ACHN (cell line): ENCODE data around the gene GAK.
A peak's percentile ranks its signal among the peaks of the same experiment; 100 is the strongest.

Experiments used
- DNase-seq: peaks from one replicate; pipeline ENCODE4 v3.0.0-alpha.2; 2015
- in situ Hi-C: cut with HindIII; loops from 2 replicates; pipeline ENCODE4 v1.10.0; 2017; ENCODE audit warnings: low sequenced_read_pairs, low pct_ligation_motif_present, low pct_unique_long_range_greater_than_20kb

The GAK gene

GRCh38 chr4:898869-899555, 33.1 kb downstream of the GAK start:
- in situ Hi-C loops, result no loop called here
- DNase-seq, result peak; percentile 6

GRCh38 chr4:898123-898522, 34.0 kb downstream of the GAK start:
- no peak for DNase-seq
- in situ Hi-C loops, result no loop called here

GRCh38 chr4:896630-897029, 35.5 kb downstream of the GAK start:
- DNase-seq, result no peak
- in situ Hi-C loops, result no loop called here

- DNase-seq, result no peak
- in situ Hi-C loops, result no loop called here
Observed at GRCh38 chr4:896216-896615, 35.9 kb downstream of the GAK start.

GRCh38 chr4:895596-895995, 36.5 kb downstream of the GAK start:
- in situ Hi-C loops, result no loop called here
- no peak for DNase-seq

GRCh38 chr4:893995-894705, 38.0 kb downstream of the GAK start:
- in situ Hi-C loops, result no loop called here
- no peak for DNase-seq

- no peak for DNase-seq
- in situ Hi-C loops, result no loop called here
Observed at GRCh38 chr4:893276-893994, 38.7 kb downstream of the GAK start.

GRCh38 chr4:892780-893179, 39.3 kb downstream of the GAK start:
- in situ Hi-C loops, result no loop called here
- no peak for DNase-seq

GRCh38 chr4:891747-892146, 40.4 kb downstream of the GAK start:
- in situ Hi-C loops, result no loop called here
- peak; percentile 19 for DNase-seq

GRCh38 chr4:890036-890695, 42.0 kb downstream of the GAK start:
- no peak for DNase-seq
- in situ Hi-C loops, result no loop called here

- no peak for DNase-seq
- in situ Hi-C loops, result no loop called here
Observed at GRCh38 chr4:889516-889915, 42.6 kb downstream of the GAK start.

GRCh38 chr4:888029-888428, 44.1 kb downstream of the GAK start:
- in situ Hi-C loops, result no loop called here
- DNase-seq, result no peak

GRCh38 chr4:887034-887763, 44.9 kb downstream of the GAK start:
- in situ Hi-C loops, result no loop called here
- DNase-seq, result no peak

- DNase-seq, result no peak
- in situ Hi-C loops, result no loop called here
Observed at GRCh38 chr4:886244-886643, 45.9 kb downstream of the GAK start.

- in situ Hi-C loops, result no loop called here
- no peak for DNase-seq
Observed at GRCh38 chr4:885353-885752, 46.8 kb downstream of the GAK start.

GRCh38 chr4:884896-885295, 47.2 kb downstream of the GAK start:
- no peak for DNase-seq
- in situ Hi-C loops, result no loop called here

GRCh38 chr4:884259-884658, 47.9 kb downstream of the GAK start:
- no peak for DNase-seq
- in situ Hi-C loops, result no loop called here

GRCh38 chr4:883377-884095, 48.6 kb downstream of the GAK start:
- no peak for DNase-seq
- in situ Hi-C loops, result no loop called here
